DOHH2 (cell line): ENCODE data around the gene RBM20.

Experiments used
- H3F3A ChIP-seq: fragments of 200-600 bp; sonication (generic), shearing (Covaris generic); 2 replicates; pipeline ENCODE4 v1.6.0; 2016; ENCODE audit warnings: antibody characterized with exemption, mild to moderate bottlenecking; ENCODE audit not compliant: control insufficient read depth, insufficient read depth
- H3K27ac ChIP-seq: fragments of 200-600 bp; sonication (generic); 2 replicates; pipeline ENCODE4 v1.5.1; 2014; ENCODE audit warnings: low read depth, mild to moderate bottlenecking, low read length, moderate library complexity
- H3K27me3 ChIP-seq: fragments of 200-600 bp; sonication (generic); 2 replicates; pipeline ENCODE4 v1.6.1; 2014; ENCODE audit warnings: mild to moderate bottlenecking, low read length, mixed read lengths; ENCODE audit not compliant: control insufficient read depth
- H3K36me3 ChIP-seq: fragments of 200-600 bp; sonication (generic); 2 replicates; pipeline ENCODE4 v1.6.1; 2014; ENCODE audit warnings: mild to moderate bottlenecking, low read length, moderate library complexity, mixed read lengths; ENCODE audit not compliant: control insufficient read depth
- H3K4me1 ChIP-seq: fragments of 200-600 bp; sonication (generic); 2 replicates; pipeline ENCODE4 v1.6.1; 2014; ENCODE audit warnings: mild to moderate bottlenecking, low read length, mixed read lengths; ENCODE audit not compliant: control insufficient read depth
- H3K4me2 ChIP-seq: fragments of 200-600 bp; sonication (generic); 2 replicates; pipeline ENCODE4 v1.6.0; 2014; ENCODE audit warnings: mild to moderate bottlenecking, low read length, moderate library complexity
- H3K4me3 ChIP-seq: fragments of 200-600 bp; sonication (generic); 2 replicates; pipeline ENCODE4 v1.5.1; 2014; ENCODE audit warnings: mild to moderate bottlenecking, low read length, mixed read lengths
- H3K79me2 ChIP-seq: fragments of 200-600 bp; sonication (generic); 2 replicates; pipeline ENCODE4 v1.6.1; 2014; ENCODE audit warnings: mild to moderate bottlenecking, low read length, mixed read lengths; ENCODE audit not compliant: control insufficient read depth
- H3K9me2 ChIP-seq: fragments of 200-600 bp; sonication (generic); replicated peaks from 2 replicates; pipeline ENCODE4 v1.6.1; 2014; ENCODE audit warnings: mild to moderate bottlenecking, low read length, mixed read lengths; ENCODE audit not compliant: control insufficient read depth
- H3K9me3 ChIP-seq: fragments of 200-600 bp; sonication (generic); 2 replicates; pipeline ENCODE4 v1.6.1; 2014; ENCODE audit warnings: antibody characterized with exemption, low read length, mixed read lengths; ENCODE audit not compliant: control insufficient read depth, insufficient read depth
- H4K20me1 ChIP-seq: fragments of 200-600 bp; sonication (generic); 2 replicates; pipeline ENCODE4 v1.6.0; 2014; ENCODE audit warnings: low read depth, mild to moderate bottlenecking, antibody characterized with exemption, low read length, moderate library complexity; ENCODE audit not compliant: control insufficient read depth, insufficient read depth
- CTCF ChIP-seq: fragments of 200-600 bp; sonication (generic); IDR thresholded peaks from one replicate; pipeline ENCODE4 v1.5.1; 2014; ENCODE audit warnings: antibody characterized with exemption, mild to moderate bottlenecking, low read depth, low read length; ENCODE audit not compliant: poor library complexity, severe bottlenecking
- EZH2phosphoT487 ChIP-seq: fragments of 200-600 bp; sonication (generic); IDR thresholded peaks from 2 replicates; pipeline ENCODE4 v1.6.1; 2017; ENCODE audit warnings: borderline replicate concordance, mild to moderate bottlenecking, antibody characterized with exemption, low read length, moderate library complexity, mixed read lengths

Gene RBM20

GRCh38 chr10:110762109-110762848 lies 118.1 kb downstream of the RBM20 start:
- Histone ChIP-seq H3K9me2 (no peaks in the 10 kb centered on the region), H3K27ac (no peak overlapping the region), H3K4me3 (no peak overlapping the region), H3K4me1 (peaks cover 3% of the 10 kb centered on the region; the same call in 1 of the 2 replicates), H3F3A (no peaks in the 10 kb centered on the region), H3K79me2 (no peaks in the 10 kb centered on the region), H3K9me3 (no peaks in the 10 kb centered on the region), H3K4me2 (no peak overlapping the region), H4K20me1 (no peaks in the 10 kb centered on the region), H3K36me3 (no peaks in the 10 kb centered on the region), H3K27me3 (peaks cover 3% of the 10 kb centered on the region; the same call in 1 of the 2 replicates)
- TF ChIP-seq EZH2phosphoT487 (no peak), CTCF (no peak)

- Histone ChIP-seq H4K20me1 (no peaks in the 10 kb centered on the region), H3K27me3 (peaks cover 3% of the 10 kb centered on the region; the same call in 1 of the 2 replicates), H3F3A (no peaks in the 10 kb centered on the region), H3K36me3 (no peaks in the 10 kb centered on the region), H3K79me2 (no peaks in the 10 kb centered on the region), H3K4me3 (no peak overlapping the region), H3K4me1 (peaks cover 3% of the 10 kb centered on the region; the same call in 1 of the 2 replicates), H3K4me2 (no peak overlapping the region), H3K9me3 (no peaks in the 10 kb centered on the region), H3K9me2 (no peaks in the 10 kb centered on the region), H3K27ac (no peak overlapping the region)
- TF ChIP-seq CTCF (no peak), EZH2phosphoT487 (no peak)
Observed at GRCh38 chr10:110762849-110763211, 118.7 kb downstream of the RBM20 start.

GRCh38 chr10:110764378-110764777 lies 120.2 kb downstream of the RBM20 start:
- TF ChIP-seq CTCF (no peak), EZH2phosphoT487 (no peak)
- H3K79me2 ChIP-seq, result no peaks in the 10 kb centered on the region
- no peak overlapping the region for H3K4me2 ChIP-seq

More at GRCh38 chr10:110764378-110764777, 120.2 kb downstream of the RBM20 start:
- Histone ChIP-seq H3K36me3 (no peaks in the 10 kb centered on the region), H3K4me1 (peaks cover 12% of the 10 kb centered on the region), H3K4me3 (no peak overlapping the region), H3K27ac (no peak overlapping the region), H3K9me3 (no peaks in the 10 kb centered on the region), H3F3A (no peaks in the 10 kb centered on the region), H4K20me1 (no peaks in the 10 kb centered on the region), H3K27me3 (peaks cover 3% of the 10 kb centered on the region; the same call in 1 of the 2 replicates), H3K9me2 (no peaks in the 10 kb centered on the region)
